Measurements from ENCODE around the gene CD59. TPM values are rescaled to one million over a fixed set of nuclear protein-coding genes. Genes with fewer than 3 reads are reported as not detected.

Gene CD59
- polyA plus RNA-seq, 3 donors, result 3.7 to 34.9 (median 21.1) TPM

DNA sequence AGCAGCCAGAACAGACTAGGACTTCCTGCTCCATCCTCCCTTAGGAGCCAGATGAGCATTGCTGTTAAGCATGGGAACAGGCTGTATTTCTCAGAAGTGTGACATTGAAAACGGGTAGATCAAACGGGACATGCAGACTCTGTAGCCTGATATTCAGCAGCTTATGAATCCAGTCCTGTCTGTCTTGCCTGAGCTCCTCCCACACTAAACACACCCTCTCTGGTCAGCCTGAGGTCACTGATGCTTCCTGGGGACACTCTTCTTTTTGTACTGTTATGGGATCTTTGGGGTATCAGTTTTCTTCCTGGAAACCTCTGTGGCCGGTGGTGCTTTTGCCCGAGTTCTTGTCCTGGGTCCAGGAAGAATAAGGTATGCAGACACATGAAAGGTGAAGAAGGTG is 71.4 kb downstream of the CD59 start:
- no peaks in the 10 kb centered on the region for H3K4me1 Mint-ChIP-seq
- no peak overlapping the region for H3K27ac Mint-ChIP-seq
- H3K27me3 Mint-ChIP-seq (ENCODE audit: low read depth in 3 of 3), result peaks cover 2 to 9% (median 5%) of the 10 kb centered on the region in 3 donors
- DNase-seq, result no peak
- Histone ChIP-seq H3K36me3 (replicated peaks in 1 of 2; ENCODE audit: control insufficient read depth in 1 of 2, insufficient read depth in 2 of 2, low read length in 2 of 2) (no peaks in the 10 kb centered on the region), H3K9me3 (replicated peaks in 1 of 2; ENCODE audit: control insufficient read depth in 1 of 2, insufficient read depth in 1 of 2, low read length in 2 of 2) (no peaks in the 10 kb centered on the region), H3K4me1 (ENCODE audit: control insufficient read depth in 1 of 2, insufficient read depth in 2 of 2, low read length in 2 of 2) (no peaks in the 10 kb centered on the region), H2AFZ (ENCODE audit: insufficient read depth, low read depth, low read length, poor library complexity, severe bottlenecking) (no peak overlapping the region), H4K20me1 (ENCODE audit: insufficient read depth, low read length) (no peaks in the 10 kb centered on the region), H3K79me2 (ENCODE audit: insufficient read depth, low read length) (no peaks in the 10 kb centered on the region), H3K27me3 (ENCODE audit: control insufficient read depth in 2 of 2, insufficient read depth in 2 of 2, low read length in 2 of 2) (no peaks in the 10 kb centered on the region), H3K4me2 (replicated peaks; ENCODE audit: extremely low read depth, low read length, poor library complexity, severe bottlenecking) (no peak overlapping the region), H3K4me3 (replicated peaks in 1 of 3; ENCODE audit: low read depth in 2 of 3, low read length in 3 of 3) (no peak overlapping the region), H3K27ac (ENCODE audit: low read depth in 1 of 2, low read length in 2 of 2) (no peak overlapping the region), H3K9ac (ENCODE audit: insufficient read depth, low read length, poor library complexity, severe bottlenecking) (no peak overlapping the region)
- no peak overlapping the region for H3K4me3 Mint-ChIP-seq
- H3K36me3 Mint-ChIP-seq, result no peaks in the 10 kb centered on the region
- intact Hi-C loops (cut with micrococcal nuclease), result no loop called here
- TF ChIP-seq, protein P1, sequence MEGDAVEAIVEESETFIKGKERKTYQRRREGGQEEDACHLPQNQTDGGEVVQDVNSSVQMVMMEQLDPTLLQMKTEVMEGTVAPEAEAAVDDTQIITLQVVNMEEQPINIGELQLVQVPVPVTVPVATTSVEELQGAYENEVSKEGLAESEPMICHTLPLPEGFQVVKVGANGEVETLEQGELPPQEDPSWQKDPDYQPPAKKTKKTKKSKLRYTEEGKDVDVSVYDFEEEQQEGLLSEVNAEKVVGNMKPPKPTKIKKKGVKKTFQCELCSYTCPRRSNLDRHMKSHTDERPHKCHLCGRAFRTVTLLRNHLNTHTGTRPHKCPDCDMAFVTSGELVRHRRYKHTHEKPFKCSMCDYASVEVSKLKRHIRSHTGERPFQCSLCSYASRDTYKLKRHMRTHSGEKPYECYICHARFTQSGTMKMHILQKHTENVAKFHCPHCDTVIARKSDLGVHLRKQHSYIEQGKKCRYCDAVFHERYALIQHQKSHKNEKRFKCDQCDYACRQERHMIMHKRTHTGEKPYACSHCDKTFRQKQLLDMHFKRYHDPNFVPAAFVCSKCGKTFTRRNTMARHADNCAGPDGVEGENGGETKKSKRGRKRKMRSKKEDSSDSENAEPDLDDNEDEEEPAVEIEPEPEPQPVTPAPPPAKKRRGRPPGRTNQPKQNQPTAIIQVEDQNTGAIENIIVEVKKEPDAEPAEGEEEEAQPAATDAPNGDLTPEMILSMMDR (IDR thresholded peaks at IDR 0.05), result no peak
- 100% methylated on average over 2 of the region's 4 CpGs for WGBS (ENCODE audit: insufficient coverage)
- H3K9me3 Mint-ChIP-seq, result no peaks in the 10 kb centered on the region

DNA sequence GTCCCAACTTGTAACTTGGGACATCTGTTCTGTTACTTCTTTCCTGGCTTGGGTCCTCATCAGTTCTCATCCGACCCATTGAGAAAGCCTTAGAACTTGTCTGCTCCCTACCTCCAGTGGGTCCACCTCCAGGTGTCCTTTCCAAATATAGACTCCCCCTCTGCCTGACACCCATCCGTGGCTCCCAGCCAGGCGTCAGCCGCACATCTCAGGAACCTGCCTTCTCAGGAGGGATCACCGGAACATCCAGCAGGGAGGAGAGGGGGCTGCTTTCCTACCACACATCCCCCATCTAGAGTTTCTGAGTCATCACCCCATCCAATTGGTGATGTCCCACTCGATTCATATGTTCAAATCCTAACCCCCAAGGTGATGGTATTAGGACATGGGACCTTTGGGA is 72.1 kb downstream of the CD59 start:
- Mint-ChIP-seq H3K4me3 (no peak overlapping the region), H3K27me3 (ENCODE audit: low read depth in 3 of 3) (peaks cover 2 to 9% (median 7%) of the 10 kb centered on the region in 3 donors), H3K27ac (no peak overlapping the region), H3K4me1 (no peaks in the 10 kb centered on the region), H3K36me3 (no peaks in the 10 kb centered on the region), H3K9me3 (no peaks in the 10 kb centered on the region)
- Histone ChIP-seq H3K9ac (ENCODE audit: insufficient read depth, low read length, poor library complexity, severe bottlenecking) (no peak overlapping the region), H3K9me3 (replicated peaks in 1 of 2; ENCODE audit: control insufficient read depth in 1 of 2, insufficient read depth in 1 of 2, low read length in 2 of 2) (no peaks in the 10 kb centered on the region), H3K4me1 (ENCODE audit: control insufficient read depth in 1 of 2, insufficient read depth in 2 of 2, low read length in 2 of 2) (no peaks in the 10 kb centered on the region), H3K27me3 (ENCODE audit: control insufficient read depth in 2 of 2, insufficient read depth in 2 of 2, low read length in 2 of 2) (no peaks in the 10 kb centered on the region), H2AFZ (ENCODE audit: insufficient read depth, low read depth, low read length, poor library complexity, severe bottlenecking) (no peak overlapping the region), H3K79me2 (ENCODE audit: insufficient read depth, low read length) (no peaks in the 10 kb centered on the region), H3K27ac (ENCODE audit: low read depth in 1 of 2, low read length in 2 of 2) (no peak overlapping the region), H3K4me2 (replicated peaks; ENCODE audit: extremely low read depth, low read length, poor library complexity, severe bottlenecking) (no peak overlapping the region), H4K20me1 (ENCODE audit: insufficient read depth, low read length) (no peaks in the 10 kb centered on the region), H3K36me3 (replicated peaks in 1 of 2; ENCODE audit: control insufficient read depth in 1 of 2, insufficient read depth in 2 of 2, low read length in 2 of 2) (no peaks in the 10 kb centered on the region), H3K4me3 (replicated peaks in 1 of 3; ENCODE audit: low read depth in 2 of 3, low read length in 3 of 3) (no peak overlapping the region)
- 100% methylated on average over 1 of the region's 6 CpGs for WGBS (ENCODE audit: insufficient coverage)
- DNase-seq, result no peak
- TF ChIP-seq, protein P1 (IDR thresholded peaks at IDR 0.05), result no peak
- intact Hi-C loops (cut with micrococcal nuclease), result no loop called here

Measured in CD14-positive monocyte (primary cell).